Mesendoderm (in vitro differentiated cells): ENCODE results near the gene XPA.

Source experiments
- DNase-seq: peaks from one replicate; pipeline ENCODE4 v3.0.0; 2013
- H2AK5ac ChIP-seq: 2 replicates; pipeline ENCODE4 v1.6.1; 2013; ENCODE audit warnings: low read length, inconsistent platforms
- H2BK120ac ChIP-seq: 2 replicates; pipeline ENCODE4 v1.6.1; 2013; ENCODE audit warnings: low read depth, mild to moderate bottlenecking, low read length, moderate library complexity, mixed read lengths
- H2BK15ac ChIP-seq: replicated peaks from 2 replicates; pipeline ENCODE4 v1.6.1; 2013; ENCODE audit warnings: low read depth, mild to moderate bottlenecking, moderate library complexity
- H2BK5ac ChIP-seq: 2 replicates; pipeline ENCODE4 v1.6.1; 2013; ENCODE audit warnings: low read length, inconsistent platforms
- H3K18ac ChIP-seq: 2 replicates; pipeline ENCODE4 v1.6.1; 2013; ENCODE audit warnings: mild to moderate bottlenecking, low read length, mixed read lengths
- H3K23ac ChIP-seq: one replicate; pipeline ENCODE4 v1.6.1; 2013; ENCODE audit warnings: low read length
- H3K27ac ChIP-seq: 2 replicates; pipeline ENCODE4 v1.5.1; 2013; ENCODE audit warnings: low read depth, mild to moderate bottlenecking, inconsistent platforms, low read length, moderate library complexity
- H3K27me3 ChIP-seq: 2 replicates; pipeline ENCODE4 v1.6.1; 2013; ENCODE audit warnings: low read length, control low read depth, mild to moderate bottlenecking, inconsistent platforms; ENCODE audit not compliant: insufficient read depth, poor library complexity
- H3K36me3 ChIP-seq: 2 replicates; pipeline ENCODE4 v1.6.1; 2013; ENCODE audit warnings: low read length, inconsistent platforms; ENCODE audit not compliant: control insufficient read depth, insufficient read depth
- H3K4ac ChIP-seq: one replicate; pipeline ENCODE4 v1.6.1; 2013; ENCODE audit warnings: low read depth, mild to moderate bottlenecking, low read length, moderate library complexity
- H3K4me1 ChIP-seq: 2 replicates; pipeline ENCODE4 v1.6.1; 2013; ENCODE audit warnings: low read depth, low read length, inconsistent platforms; ENCODE audit not compliant: control insufficient read depth
- H3K4me2 ChIP-seq: 2 replicates; pipeline ENCODE4 v1.6.1; 2013; ENCODE audit warnings: low read length
- H3K4me3 ChIP-seq: 2 replicates; pipeline ENCODE4 v1.5.1; 2013; ENCODE audit warnings: mild to moderate bottlenecking, low read length
- H3K56ac ChIP-seq: one replicate; pipeline ENCODE4 v1.6.1; 2013; ENCODE audit warnings: low read length
- H3K79me1 ChIP-seq: 2 replicates; pipeline ENCODE4 v1.6.1; 2013; ENCODE audit warnings: low read length, inconsistent platforms
- H3K79me2 ChIP-seq: 2 replicates; pipeline ENCODE4 v1.6.1; 2013; ENCODE audit warnings: mild to moderate bottlenecking, low read length; ENCODE audit not compliant: control insufficient read depth, insufficient read depth
- H3K9ac ChIP-seq: 2 replicates; pipeline ENCODE4 v1.6.1; 2013; ENCODE audit warnings: low read length, inconsistent platforms
- H4K5ac ChIP-seq: one replicate; pipeline ENCODE4 v1.6.1; 2013; ENCODE audit warnings: low read length
- H4K8ac ChIP-seq: one replicate; pipeline ENCODE4 v1.6.1; 2013; ENCODE audit warnings: low read depth, mild to moderate bottlenecking, control low read depth, low read length, moderate library complexity
- WGBS: extraction: QIAGEN DNeasy Blood & Tissue Kit; methylation state at CpG from one replicate; pipeline ENCODE4 v1.1.7; 2013; ENCODE audit warnings: low lambda C conversion rate, missing lambda C conversion rate; ENCODE audit not compliant: insufficient coverage; ENCODE audit errors: extremely low coverage; 5-methylcytosine and 5-hydroxymethylcytosine counted together

Gene XPA

GRCh38 chr9:97640325-97640724 lies 56.8 kb downstream of the XPA start:
- no peak overlapping the region for H4K5ac ChIP-seq
- H2BK15ac ChIP-seq: no peak overlapping the region
- no CpG with 5 or more reads among the region's 2 CpGs for WGBS
- no peak overlapping the region for H3K4ac ChIP-seq
- H4K8ac ChIP-seq: no peak overlapping the region
- no peaks in the 10 kb centered on the region for H3K4me1 ChIP-seq
- H3K27me3 ChIP-seq: no peaks in the 10 kb centered on the region
- H3K79me2 ChIP-seq: peaks cover 38% of the 10 kb centered on the region
- H3K9ac ChIP-seq: no peak overlapping the region
- no peak overlapping the region for H2BK5ac ChIP-seq
- no peak overlapping the region for H2AK5ac ChIP-seq
- H3K23ac ChIP-seq: no peak overlapping the region
- no peaks in the 10 kb centered on the region for H3K36me3 ChIP-seq
- H3K56ac ChIP-seq: no peak overlapping the region
- H3K79me1 ChIP-seq: peaks cover 6% of the 10 kb centered on the region
- H3K18ac ChIP-seq: no peak overlapping the region
- no peak overlapping the region for H3K27ac ChIP-seq
- no peak overlapping the region for H3K4me2 ChIP-seq
- no peak overlapping the region for H3K4me3 ChIP-seq
- no peak for DNase-seq
- H2BK120ac ChIP-seq: no peak overlapping the region

DNA sequence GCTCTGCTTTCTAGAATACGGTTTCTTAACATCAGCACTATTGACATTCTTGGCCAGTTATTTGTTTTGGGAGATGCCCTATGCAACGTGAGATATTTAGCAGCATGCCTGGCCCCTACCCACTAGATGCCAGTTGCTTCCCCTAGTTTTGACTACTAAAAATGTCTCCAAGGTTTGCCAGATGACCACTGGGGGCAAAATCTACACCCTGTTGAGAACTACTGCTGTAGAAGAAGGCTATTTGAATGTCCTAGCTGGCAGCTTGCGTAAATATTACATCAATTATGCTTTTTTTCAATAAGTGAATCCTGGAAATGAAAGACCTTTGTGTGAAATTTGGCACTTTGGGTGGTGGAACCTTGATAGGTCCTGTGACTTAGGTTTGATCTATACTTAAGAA lies 58.5 kb downstream of the XPA start:
- Histone ChIP-seq H3K79me2 (peaks cover 52% of the 10 kb centered on the region), H4K5ac (no peak overlapping the region), H3K4me3 (no peak overlapping the region), H2AK5ac (no peak overlapping the region), H3K27me3 (no peaks in the 10 kb centered on the region), H3K18ac (no peak overlapping the region), H2BK120ac (no peak overlapping the region), H3K36me3 (no peaks in the 10 kb centered on the region), H3K9ac (no peak overlapping the region), H3K79me1 (peaks cover 6% of the 10 kb centered on the region), H3K4me2 (no peak overlapping the region), H3K4me1 (no peaks in the 10 kb centered on the region), H3K4ac (no peak overlapping the region), H4K8ac (no peak overlapping the region), H3K23ac (no peak overlapping the region), H2BK5ac (no peak overlapping the region), H2BK15ac (no peak overlapping the region), H3K27ac (no peak overlapping the region), H3K56ac (no peak overlapping the region)
- peak; percentile 36 for DNase-seq
- WGBS: no CpG with 5 or more reads among the region's 3 CpGs

DNA sequence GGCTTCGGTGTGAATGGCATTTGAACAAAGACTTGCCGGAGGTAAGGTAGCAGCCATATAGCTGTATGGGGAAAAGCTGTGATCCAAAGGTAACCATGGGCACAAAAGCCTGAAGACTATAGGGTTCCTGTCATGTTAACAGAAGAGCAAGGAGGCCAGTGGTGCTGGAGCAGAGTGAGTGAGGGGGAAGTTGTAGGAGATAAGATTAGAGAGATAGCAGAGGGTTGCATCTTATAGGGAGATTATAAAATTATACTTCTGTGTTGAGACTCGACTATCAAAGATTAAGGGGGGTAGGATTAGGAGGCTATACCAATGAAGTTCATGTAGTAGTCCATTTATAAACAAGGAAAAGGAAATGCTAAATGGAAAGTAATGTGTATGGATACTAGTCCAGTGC lies 60.2 kb downstream of the XPA start:
- peaks cover 55% of the 10 kb centered on the region for H3K79me2 ChIP-seq
- H3K9ac ChIP-seq: no peak overlapping the region
- WGBS: no CpG with 5 or more reads among the region's 3 CpGs
- peaks cover 6% of the 10 kb centered on the region for H3K79me1 ChIP-seq
- no peaks in the 10 kb centered on the region for H3K36me3 ChIP-seq
- no peak overlapping the region for H3K18ac ChIP-seq
- no peak overlapping the region for H4K5ac ChIP-seq
- no peak overlapping the region for H2BK5ac ChIP-seq
- no peaks in the 10 kb centered on the region for H3K4me1 ChIP-seq
- H3K56ac ChIP-seq: no peak overlapping the region
- no peak overlapping the region for H3K4me3 ChIP-seq
- H3K27me3 ChIP-seq: no peaks in the 10 kb centered on the region
- H3K27ac ChIP-seq: no peak overlapping the region
- no peak overlapping the region for H3K4me2 ChIP-seq
- H2BK15ac ChIP-seq: no peak overlapping the region
- DNase-seq: peak; percentile 43
- H4K8ac ChIP-seq: no peak overlapping the region
- H2BK120ac ChIP-seq: no peak overlapping the region
- no peak overlapping the region for H3K23ac ChIP-seq
- H2AK5ac ChIP-seq: no peak overlapping the region
- H3K4ac ChIP-seq: no peak overlapping the region

- H3K36me3 ChIP-seq: no peaks in the 10 kb centered on the region
- no peak overlapping the region for H3K18ac ChIP-seq
- no peak for DNase-seq
- H3K4me2 ChIP-seq: peak overlapping the region; percentile 49
- no peak overlapping the region for H3K23ac ChIP-seq
- H2AK5ac ChIP-seq: no peak overlapping the region
- H2BK5ac ChIP-seq: no peak overlapping the region
- H3K27ac ChIP-seq: no peak overlapping the region
- H3K9ac ChIP-seq: peak overlapping the region; percentile 98
- H3K56ac ChIP-seq: peak overlapping the region; percentile 57
- H2BK15ac ChIP-seq: no peak overlapping the region
- H3K4ac ChIP-seq: no peak overlapping the region
- H3K27me3 ChIP-seq: no peaks in the 10 kb centered on the region
- H3K4me3 ChIP-seq: no peak overlapping the region
- no peak overlapping the region for H4K8ac ChIP-seq
- H3K4me1 ChIP-seq: no peaks in the 10 kb centered on the region
- peaks cover 9% of the 10 kb centered on the region for H3K79me1 ChIP-seq
- H2BK120ac ChIP-seq: no peak overlapping the region
- peaks cover 65% of the 10 kb centered on the region for H3K79me2 ChIP-seq
- H4K5ac ChIP-seq: no peak overlapping the region
- no CpG with 5 or more reads among the region's 7 CpGs for WGBS
Measured at GRCh38 chr9:97635026-97635425, 62.1 kb downstream of the XPA start.

DNA sequence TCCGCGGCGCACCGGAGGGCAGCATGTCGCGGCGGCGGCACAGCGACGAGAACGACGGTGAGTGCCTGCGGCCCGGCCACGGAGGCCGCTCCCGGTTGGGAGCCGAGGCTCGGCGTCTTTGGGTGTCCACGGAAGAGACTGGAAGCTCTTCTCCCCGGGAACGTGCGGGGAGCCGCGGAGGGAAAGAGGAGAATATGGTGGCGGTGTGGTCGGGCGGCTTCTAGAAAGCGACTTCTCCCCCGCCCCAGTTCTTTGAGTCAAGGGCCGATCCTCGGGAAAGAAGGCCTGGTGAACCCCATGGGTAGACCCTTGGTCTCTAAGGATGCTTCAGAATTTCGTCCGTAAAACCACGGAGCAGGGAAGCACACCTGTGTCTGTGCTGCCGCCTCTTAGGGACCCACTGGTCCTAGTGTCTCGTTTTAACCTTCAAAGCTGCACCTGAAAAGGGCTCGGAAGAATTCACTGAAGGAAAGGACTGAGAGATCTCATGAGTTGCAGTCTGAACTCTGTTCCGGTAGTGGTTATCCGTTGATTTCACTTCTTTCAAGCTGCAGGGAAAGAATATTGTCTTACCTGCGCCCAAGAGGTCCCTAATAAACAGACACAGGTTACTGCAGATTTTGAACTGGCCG lies 63.2 kb downstream of the XPA start:
- Histone ChIP-seq H3K18ac (peak overlapping the region; percentile 95), H3K4ac (peak overlapping the region; percentile 79), H3K27me3 (no peaks in the 10 kb centered on the region), H2BK15ac (no peak overlapping the region), H3K79me2 (peaks cover 61% of the 10 kb centered on the region), H3K4me1 (no peaks in the 10 kb centered on the region), H4K5ac (no peak overlapping the region), H3K79me1 (peaks cover 12% of the 10 kb centered on the region), H3K4me3 (peak overlapping the region; percentile 88), H3K56ac (peak overlapping the region; percentile 99), H3K4me2 (peak overlapping the region; percentile 97), H3K36me3 (no peaks in the 10 kb centered on the region), H3K23ac (peak overlapping the region; percentile 95), H3K27ac (peak overlapping the region; percentile 99), H3K9ac (peak overlapping the region; percentile 98), H4K8ac (no peak overlapping the region), H2BK5ac (peak overlapping the region; percentile 67), H2BK120ac (no peak overlapping the region), H2AK5ac (no peak overlapping the region)
- whole genome bisulfite sequencing: no CpG with 5 or more reads among the region's 43 CpGs
- DNase-seq: no peak
